ENCODE data around the gene ACTBL2. TPM values are rescaled to one million over a fixed set of nuclear protein-coding genes. Genes with fewer than 3 reads are reported as not detected.
A peak's percentile ranks its signal among the peaks of the same experiment; 100 is the strongest.

Gene ACTBL2
- total RNA-seq, 1 donor = not detected

- Histone ChIP-seq H2AFZ (ENCODE audit: low read length) (peak overlapping the region; percentile 75), H3K79me2 (ENCODE audit: insufficient read depth, low read length) (no peaks in the 10 kb centered on the region), H3K27me3 (ENCODE audit: insufficient read depth, low read length) (no peaks in the 10 kb centered on the region), H3K9me3 (ENCODE audit: low read depth, low read length) (no peaks in the 10 kb centered on the region), H3K36me3 (ENCODE audit: insufficient read depth, low read length) (no peaks in the 10 kb centered on the region), H3K4me1 (ENCODE audit: insufficient read depth, low read length) (peaks cover 6% of the 10 kb centered on the region), H3K4me3 (ENCODE audit: insufficient read depth, low read length) (no peak overlapping the region), H4K20me1 (ENCODE audit: insufficient read depth, low read length) (no peaks in the 10 kb centered on the region), H3K27ac (ENCODE audit: low read depth, low read length) (no peak overlapping the region), H3K4me2 (ENCODE audit: insufficient read depth, low read length) (no peak overlapping the region)
- no peak for TF ChIP-seq CTCF (IDR thresholded peaks at IDR 0.05; ENCODE audit: extremely low read depth, low read depth, low read length)
- DNase-seq (ENCODE audit: insufficient read length, low spot score, missing footprints) = no peak
Observed at GRCh38 chr5:57456531-57457135, 26.0 kb downstream of the ACTBL2 start.

GRCh38 chr5:57455511-57456455 lies 26.8 kb downstream of the ACTBL2 start:
- TF ChIP-seq CTCF (IDR thresholded peaks at IDR 0.05; ENCODE audit: extremely low read depth, low read depth, low read length) = no peak
- H3K27ac ChIP-seq (ENCODE audit: low read depth, low read length) = no peak overlapping the region
- H3K27me3 ChIP-seq (ENCODE audit: insufficient read depth, low read length) = no peaks in the 10 kb centered on the region
- H3K9me3 ChIP-seq (ENCODE audit: low read depth, low read length) = no peaks in the 10 kb centered on the region
- no peak overlapping the region for H3K4me2 ChIP-seq (ENCODE audit: insufficient read depth, low read length)
- no peaks in the 10 kb centered on the region for H4K20me1 ChIP-seq (ENCODE audit: insufficient read depth, low read length)
- H2AFZ ChIP-seq (ENCODE audit: low read length) = peak overlapping the region; percentile 75
- peaks cover 15% of the 10 kb centered on the region for H3K4me1 ChIP-seq (ENCODE audit: insufficient read depth, low read length)
- H3K79me2 ChIP-seq (ENCODE audit: insufficient read depth, low read length) = no peaks in the 10 kb centered on the region
- H3K36me3 ChIP-seq (ENCODE audit: insufficient read depth, low read length) = no peaks in the 10 kb centered on the region
- DNase-seq (ENCODE audit: insufficient read length, low spot score, missing footprints) = no peak
- H3K4me3 ChIP-seq (ENCODE audit: insufficient read depth, low read length) = no peak overlapping the region

- no peaks in the 10 kb centered on the region for H3K79me2 ChIP-seq (ENCODE audit: insufficient read depth, low read length)
- DNase-seq (ENCODE audit: insufficient read length, low spot score, missing footprints) = no peak
- H2AFZ ChIP-seq (ENCODE audit: low read length) = no peak overlapping the region
- no peaks in the 10 kb centered on the region for H4K20me1 ChIP-seq (ENCODE audit: insufficient read depth, low read length)
- no peak overlapping the region for H3K4me3 ChIP-seq (ENCODE audit: insufficient read depth, low read length)
- H3K9me3 ChIP-seq (ENCODE audit: low read depth, low read length) = no peaks in the 10 kb centered on the region
- H3K4me2 ChIP-seq (ENCODE audit: insufficient read depth, low read length) = no peak overlapping the region
- no peak for TF ChIP-seq CTCF (IDR thresholded peaks at IDR 0.05; ENCODE audit: extremely low read depth, low read depth, low read length)
- no peaks in the 10 kb centered on the region for H3K27me3 ChIP-seq (ENCODE audit: insufficient read depth, low read length)
- no peaks in the 10 kb centered on the region for H3K36me3 ChIP-seq (ENCODE audit: insufficient read depth, low read length)
- H3K27ac ChIP-seq (ENCODE audit: low read depth, low read length) = no peak overlapping the region
- peaks cover 22% of the 10 kb centered on the region for H3K4me1 ChIP-seq (ENCODE audit: insufficient read depth, low read length)
Observed at GRCh38 chr5:57454896-57455295, 27.7 kb downstream of the ACTBL2 start.

- no peak overlapping the region for H3K27ac ChIP-seq (ENCODE audit: low read depth, low read length)
- peaks cover 25% of the 10 kb centered on the region for H3K4me1 ChIP-seq (ENCODE audit: insufficient read depth, low read length)
- H3K9me3 ChIP-seq (ENCODE audit: low read depth, low read length) = no peaks in the 10 kb centered on the region
- no peak overlapping the region for H3K4me2 ChIP-seq (ENCODE audit: insufficient read depth, low read length)
- H3K27me3 ChIP-seq (ENCODE audit: insufficient read depth, low read length) = no peaks in the 10 kb centered on the region
- no peaks in the 10 kb centered on the region for H3K79me2 ChIP-seq (ENCODE audit: insufficient read depth, low read length)
- no peaks in the 10 kb centered on the region for H3K36me3 ChIP-seq (ENCODE audit: insufficient read depth, low read length)
- no peak overlapping the region for H2AFZ ChIP-seq (ENCODE audit: low read length)
- no peak for DNase-seq (ENCODE audit: insufficient read length, low spot score, missing footprints)
- no peaks in the 10 kb centered on the region for H4K20me1 ChIP-seq (ENCODE audit: insufficient read depth, low read length)
- TF ChIP-seq CTCF (IDR thresholded peaks at IDR 0.05; ENCODE audit: extremely low read depth, low read depth, low read length) = no peak
- H3K4me3 ChIP-seq (ENCODE audit: insufficient read depth, low read length) = no peak overlapping the region
Observed at GRCh38 chr5:57453728-57454127, 28.9 kb downstream of the ACTBL2 start.
